GM20000 (cell line): ENCODE results near the gene CLPX.

Source experiments
- DNase-seq: peaks from one replicate; pipeline ENCODE4 v3.0.0; 2012; ENCODE audit warnings: low spot score
- CTCF ChIP-seq: IDR thresholded peaks from 2 replicates; pipeline ENCODE4 v1.5.1; 2012; ENCODE audit warnings: mild to moderate bottlenecking, control low read depth; ENCODE audit errors: extremely low read depth, missing control alignments

CLPX gene

GRCh38 chr15:65134538-65134937, 50.6 kb downstream of the CLPX start:
- DNase-seq, result no peak
- no peak for TF ChIP-seq CTCF

GRCh38 chr15:65133548-65134200, 51.5 kb downstream of the CLPX start, which contains the start of gene PDCD7:
TSS of gene PDCD7 (minus strand) at chr15:65133808. CDS start at chr15:65133781, 27 bp downstream.
- DNase-seq, result peak; percentile 99
- TF ChIP-seq CTCF, result no peak

- TF ChIP-seq CTCF, result no peak
- peak; percentile 79 for DNase-seq
Measured at GRCh38 chr15:65132878-65133547, 52.1 kb downstream of the CLPX start.

GRCh38 chr15:65130941-65131340, 54.2 kb downstream of the CLPX start:
- no peak for DNase-seq
- TF ChIP-seq CTCF, result no peak

- no peak for TF ChIP-seq CTCF
- no peak for DNase-seq
Measured at GRCh38 chr15:65115542-65115941, 69.6 kb downstream of the CLPX start.

- TF ChIP-seq CTCF, result no peak
- no peak for DNase-seq
Measured at GRCh38 chr15:65115086-65115485, 70.1 kb downstream of the CLPX start, which contains the start of gene UBAP1L. TSS of gene UBAP1L (minus strand) at chr15:65115200. CDS start at chr15:65106215, 8,985 bp downstream.

- TF ChIP-seq CTCF, result no peak
- DNase-seq, result no peak
Measured at GRCh38 chr15:65110676-65111292, 74.4 kb downstream of the CLPX start.
